ENCODE results near the gene GMFB.
"Not testable (repeated sequence)": the region's sequence is repeated elsewhere in the genome, so short reads cannot be mapped to it uniquely, and the experiment has no call there.

DNA sequence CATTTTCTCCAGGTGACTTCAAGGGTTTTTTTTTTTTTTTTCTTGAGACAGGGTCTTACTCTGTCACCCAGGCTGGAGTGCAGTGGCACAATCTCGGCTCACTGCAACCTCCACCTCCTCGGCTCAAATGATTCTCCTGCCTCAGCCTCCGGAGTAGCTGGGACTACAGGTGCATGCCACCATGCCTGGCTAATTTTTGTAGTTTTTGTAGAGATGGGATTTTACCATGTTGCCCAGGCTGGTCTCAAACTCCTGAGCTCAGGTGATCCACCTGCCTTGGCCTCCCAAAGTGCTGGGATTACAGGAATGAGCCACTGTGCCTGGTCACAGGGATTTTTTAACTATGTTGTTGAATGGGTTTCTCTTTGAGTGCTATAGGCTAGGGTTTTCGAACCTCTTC lies 50.8 kb downstream of the GMFB start:
- TF ChIP-seq, protein P1, sequence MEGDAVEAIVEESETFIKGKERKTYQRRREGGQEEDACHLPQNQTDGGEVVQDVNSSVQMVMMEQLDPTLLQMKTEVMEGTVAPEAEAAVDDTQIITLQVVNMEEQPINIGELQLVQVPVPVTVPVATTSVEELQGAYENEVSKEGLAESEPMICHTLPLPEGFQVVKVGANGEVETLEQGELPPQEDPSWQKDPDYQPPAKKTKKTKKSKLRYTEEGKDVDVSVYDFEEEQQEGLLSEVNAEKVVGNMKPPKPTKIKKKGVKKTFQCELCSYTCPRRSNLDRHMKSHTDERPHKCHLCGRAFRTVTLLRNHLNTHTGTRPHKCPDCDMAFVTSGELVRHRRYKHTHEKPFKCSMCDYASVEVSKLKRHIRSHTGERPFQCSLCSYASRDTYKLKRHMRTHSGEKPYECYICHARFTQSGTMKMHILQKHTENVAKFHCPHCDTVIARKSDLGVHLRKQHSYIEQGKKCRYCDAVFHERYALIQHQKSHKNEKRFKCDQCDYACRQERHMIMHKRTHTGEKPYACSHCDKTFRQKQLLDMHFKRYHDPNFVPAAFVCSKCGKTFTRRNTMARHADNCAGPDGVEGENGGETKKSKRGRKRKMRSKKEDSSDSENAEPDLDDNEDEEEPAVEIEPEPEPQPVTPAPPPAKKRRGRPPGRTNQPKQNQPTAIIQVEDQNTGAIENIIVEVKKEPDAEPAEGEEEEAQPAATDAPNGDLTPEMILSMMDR (IDR thresholded peaks at IDR 0.05), result not testable (repeated sequence)
- not testable (repeated sequence) for TF ChIP-seq POLR2A (IDR thresholded peaks at IDR 0.05)
